SH-SY5Y (cell line): Measurements from ENCODE around the gene HPCA.

Experiments used
- GATA2 ChIP-seq: IDR thresholded peaks from 2 replicates; pipeline ENCODE4 v1.6.1; 2011; ENCODE audit warnings: mild to moderate bottlenecking, low read depth, low read length
- GATA3 ChIP-seq: IDR thresholded peaks from 2 replicates; pipeline ENCODE4 v1.6.1; 2011; ENCODE audit warnings: low read depth, mild to moderate bottlenecking, low read length, moderate library complexity

- TF ChIP-seq GATA3, result no peak
- TF ChIP-seq GATA2, result no peak
Observed at GRCh38 chr1:32863218-32863880, 22.9 kb upstream of the HPCA start.
